ENCODE measurements around the gene KISS1R.
"Not testable (repeated sequence)": the region's sequence is repeated elsewhere in the genome, so short reads cannot be mapped to it uniquely, and the experiment has no call there.

Gene KISS1R

DNA sequence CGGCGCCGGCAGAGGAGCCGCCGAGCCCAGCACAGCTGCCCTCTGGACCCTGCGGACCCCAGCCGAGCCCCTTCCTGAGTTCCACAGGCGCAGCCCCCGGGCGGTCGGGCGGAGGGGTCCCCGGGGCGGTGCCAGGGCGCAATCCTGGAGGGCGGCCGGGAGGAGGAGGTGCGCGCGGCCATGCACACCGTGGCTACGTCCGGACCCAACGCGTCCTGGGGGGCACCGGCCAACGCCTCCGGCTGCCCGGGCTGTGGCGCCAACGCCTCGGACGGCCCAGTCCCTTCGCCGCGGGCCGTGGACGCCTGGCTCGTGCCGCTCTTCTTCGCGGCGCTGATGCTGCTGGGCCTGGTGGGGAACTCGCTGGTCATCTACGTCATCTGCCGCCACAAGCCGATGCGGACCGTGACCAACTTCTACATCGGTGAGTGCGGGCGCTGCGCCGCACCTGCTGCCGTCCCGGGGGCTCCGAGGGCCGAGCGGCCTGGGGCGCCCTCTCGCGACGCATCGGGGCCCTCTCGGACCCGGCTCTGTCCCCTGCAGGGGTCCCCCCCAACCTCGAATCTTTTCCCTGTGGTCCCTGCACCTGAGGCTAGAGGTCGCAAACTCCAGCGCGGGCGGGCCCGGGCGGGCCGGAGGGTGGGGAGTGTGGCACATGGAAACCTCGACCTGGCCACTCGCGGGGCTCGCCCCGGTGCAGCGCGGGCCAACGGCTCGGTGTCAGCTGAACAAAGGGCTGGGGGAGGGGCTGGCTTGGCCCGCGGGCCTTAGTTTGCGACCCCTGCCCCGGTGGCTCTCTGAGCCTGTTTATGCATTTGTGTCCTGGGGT is at the start of gene KISS1R:
Gene KISS1R, plus strand, starts transcription at position 11 of the 829 bp plus-strand sequence. Its CDS starts 170 bp downstream, at position 181.
- no peak for DNase-seq

DNA sequence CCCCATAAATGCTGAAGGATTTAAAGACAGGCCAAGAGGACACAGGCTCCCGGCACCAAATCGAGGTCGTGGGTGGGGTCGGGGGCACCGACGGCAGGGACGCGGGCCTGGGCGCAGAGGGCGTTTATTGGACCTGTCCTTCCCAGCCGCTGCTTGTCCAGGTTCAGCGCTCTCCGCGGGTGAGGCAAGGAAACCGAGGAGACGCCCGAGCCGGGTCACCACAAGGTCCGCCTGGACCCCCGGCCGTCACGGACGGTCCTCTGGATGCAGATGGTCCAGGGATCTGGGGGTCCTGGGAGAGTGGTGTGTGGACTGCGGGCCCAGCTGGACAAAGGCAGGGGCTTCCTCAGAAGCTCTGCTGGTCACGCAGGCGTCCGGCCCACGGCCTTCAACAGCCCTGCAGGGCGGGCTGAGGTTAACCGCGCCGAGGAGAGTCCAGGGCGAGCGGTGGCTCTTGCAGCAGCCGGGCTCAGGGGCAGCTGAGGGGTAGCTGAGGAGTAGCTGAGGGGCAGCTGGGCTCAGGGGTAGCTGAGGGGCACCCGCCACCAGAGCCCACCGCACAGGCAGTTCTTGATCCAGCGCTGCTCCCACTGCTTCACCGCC is 49.2 kb upstream of the KISS1R start:
- DNase-seq, result no peak

DNA sequence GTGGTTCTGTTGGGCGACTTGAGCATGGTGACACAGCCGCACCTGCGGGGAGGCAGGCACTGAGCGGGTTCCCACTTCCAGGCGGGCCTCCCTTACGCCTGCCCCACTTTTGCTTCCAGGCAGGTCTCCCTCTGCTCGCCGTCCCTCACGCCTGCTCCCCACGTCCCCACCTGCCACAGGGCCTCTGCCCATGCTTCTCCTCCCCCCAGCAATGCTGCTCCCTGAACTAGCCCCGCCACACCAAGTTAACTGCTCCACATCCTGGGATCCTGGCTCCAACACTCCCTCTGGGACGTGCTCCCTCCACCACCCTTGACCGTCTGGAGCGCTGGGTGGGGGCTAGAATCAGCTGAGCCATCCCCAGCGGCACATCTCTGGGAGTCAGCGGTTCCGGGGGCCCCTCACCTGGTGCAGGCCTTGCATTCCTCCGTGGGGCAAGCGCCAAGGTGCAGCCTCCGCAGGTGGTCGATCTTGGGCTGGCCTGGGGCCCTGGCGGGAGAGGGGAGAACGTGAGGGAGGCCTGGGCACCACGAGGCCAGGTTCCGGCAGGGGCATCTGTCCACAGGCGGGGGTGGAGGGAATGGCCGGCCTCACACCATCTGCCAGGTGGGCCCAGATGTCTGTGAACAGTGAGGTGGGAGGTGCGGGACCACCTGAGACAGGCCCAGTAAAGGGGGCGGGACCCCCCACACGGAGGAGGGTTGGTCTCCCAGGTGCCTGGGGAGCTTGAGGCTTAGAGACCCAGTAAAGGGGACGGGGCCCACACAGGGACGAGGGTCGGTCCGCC is 48.5 kb upstream of the KISS1R start:
- no peak for DNase-seq

DNA sequence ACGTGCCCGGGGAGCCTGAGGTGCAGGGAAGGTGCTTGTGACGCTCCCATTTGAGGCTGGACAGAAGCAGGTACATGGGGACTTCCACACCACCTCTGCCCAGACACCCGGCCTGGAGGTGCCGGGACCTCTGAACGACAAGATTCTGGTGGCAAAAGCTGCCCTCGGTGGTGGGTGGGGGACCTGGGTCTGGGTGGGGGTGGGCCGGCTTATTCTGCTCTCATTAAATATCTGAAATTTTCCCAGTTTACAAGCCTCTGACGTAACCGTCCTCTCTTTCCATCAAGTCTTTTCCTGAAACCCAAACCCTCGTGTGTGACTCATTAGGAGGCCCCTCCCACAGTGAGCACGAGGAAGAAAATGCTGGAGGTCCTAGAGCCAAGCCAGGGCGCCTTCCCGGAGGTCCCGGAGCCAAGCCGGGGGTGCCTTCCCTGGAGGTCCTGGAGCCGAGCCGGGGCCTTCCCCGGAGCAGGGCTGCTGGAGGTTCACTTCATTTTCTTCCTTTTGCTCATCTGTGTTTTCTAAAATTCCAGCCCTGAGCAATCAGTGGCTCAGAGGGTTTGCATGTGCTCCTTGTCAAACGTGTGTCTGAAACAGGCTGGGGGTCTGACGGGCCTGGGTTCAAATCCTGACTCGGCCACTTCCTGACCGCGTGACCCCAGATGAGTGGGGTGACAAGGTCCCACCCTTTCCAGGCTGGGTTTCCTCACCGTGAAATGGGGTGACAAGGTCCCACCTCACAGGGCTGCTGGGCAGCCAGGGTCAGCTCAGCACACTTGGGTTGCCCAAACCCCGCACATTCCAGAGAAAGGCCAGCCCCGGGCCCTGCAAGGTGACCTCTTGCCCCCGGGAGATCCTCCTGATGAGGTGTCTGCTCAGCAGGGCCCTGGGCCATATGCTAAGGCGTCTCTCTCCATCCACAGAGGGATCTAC is 47.6 kb upstream of the KISS1R start:
- no peak for DNase-seq

DNA sequence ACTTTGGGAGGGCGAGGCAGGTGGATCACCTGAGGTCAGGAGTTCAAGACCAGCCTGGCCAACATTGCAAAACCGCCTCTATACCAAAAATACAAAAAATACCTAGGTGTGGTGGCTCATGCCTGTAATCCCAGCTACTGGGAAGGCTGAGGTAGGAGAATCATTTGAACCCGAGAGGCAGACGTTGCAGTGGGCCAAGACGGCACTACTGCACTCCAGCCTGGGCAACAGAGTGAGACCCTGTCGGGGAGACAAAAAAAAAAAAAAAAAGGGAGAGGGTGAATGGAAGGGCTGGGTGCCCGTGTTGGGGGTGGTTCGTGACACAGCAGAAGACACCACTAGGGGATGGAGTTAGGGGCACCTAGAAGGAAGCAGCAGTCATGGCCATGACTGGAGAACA is 46.8 kb upstream of the KISS1R start:
- DNase-seq, result no peak

DNA sequence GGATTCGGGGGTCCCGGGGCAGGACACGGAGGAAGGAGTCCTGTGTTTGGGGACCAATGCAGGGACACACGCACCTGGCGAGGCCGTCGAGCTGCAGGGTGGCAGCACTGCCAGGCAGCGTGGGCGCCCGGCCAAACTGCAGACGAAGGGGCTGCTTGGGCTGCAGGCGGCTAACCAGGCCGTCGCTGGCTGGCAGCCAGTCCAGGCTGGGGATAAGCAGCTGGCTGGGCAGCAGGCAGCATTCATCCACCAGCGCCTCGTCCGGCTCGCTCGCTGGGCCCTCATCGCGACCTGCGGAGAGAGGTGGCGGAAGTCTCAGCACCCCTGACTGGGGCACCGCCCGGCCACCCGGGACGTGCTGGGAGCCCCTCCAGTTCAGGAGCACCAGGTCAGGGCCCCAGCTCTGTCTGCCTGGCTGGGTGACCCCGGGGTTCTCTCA is 46.2 kb upstream of the KISS1R start:
- no peak for DNase-seq

DNA sequence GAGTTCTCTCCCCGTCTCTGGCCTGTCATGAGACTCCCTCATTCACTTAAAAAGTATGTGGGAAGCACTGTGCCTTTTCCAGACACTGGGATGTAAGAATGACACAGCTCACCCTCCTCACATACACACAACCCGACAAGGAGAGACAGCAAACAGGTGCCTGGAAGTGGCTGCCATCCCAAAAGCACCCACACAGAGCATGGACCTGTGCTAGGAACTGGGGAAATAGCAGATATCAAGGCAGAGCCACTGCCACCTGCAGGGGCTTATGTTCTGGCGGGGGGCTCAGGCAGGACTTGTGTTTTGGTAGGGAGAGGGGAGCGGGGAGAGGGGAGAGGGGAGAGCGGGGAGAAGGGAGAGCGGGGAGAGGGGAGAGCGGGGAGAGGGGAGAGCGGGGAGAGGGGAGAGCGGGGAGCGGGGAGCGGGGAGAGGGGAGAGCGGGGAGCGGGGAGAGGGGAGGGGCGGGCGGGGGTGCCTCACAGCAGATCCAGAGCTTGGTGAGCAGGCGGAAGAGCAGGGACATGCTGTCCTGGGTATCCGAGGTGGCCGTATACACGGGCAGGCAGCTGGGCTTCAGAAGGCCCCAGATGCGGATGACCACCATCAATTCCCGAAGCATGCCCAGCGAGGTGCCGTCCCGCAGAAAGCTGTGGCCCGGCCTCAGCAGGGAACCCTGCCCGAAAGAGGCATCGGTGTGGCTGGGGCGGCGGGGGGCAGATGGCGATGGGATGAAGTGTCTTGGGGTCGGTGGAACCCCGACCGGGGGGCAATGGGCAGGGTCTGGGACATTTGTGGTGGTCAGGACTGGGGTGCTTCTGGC is 45.5 kb upstream of the KISS1R start:
- DNase-seq, result no peak

DNA sequence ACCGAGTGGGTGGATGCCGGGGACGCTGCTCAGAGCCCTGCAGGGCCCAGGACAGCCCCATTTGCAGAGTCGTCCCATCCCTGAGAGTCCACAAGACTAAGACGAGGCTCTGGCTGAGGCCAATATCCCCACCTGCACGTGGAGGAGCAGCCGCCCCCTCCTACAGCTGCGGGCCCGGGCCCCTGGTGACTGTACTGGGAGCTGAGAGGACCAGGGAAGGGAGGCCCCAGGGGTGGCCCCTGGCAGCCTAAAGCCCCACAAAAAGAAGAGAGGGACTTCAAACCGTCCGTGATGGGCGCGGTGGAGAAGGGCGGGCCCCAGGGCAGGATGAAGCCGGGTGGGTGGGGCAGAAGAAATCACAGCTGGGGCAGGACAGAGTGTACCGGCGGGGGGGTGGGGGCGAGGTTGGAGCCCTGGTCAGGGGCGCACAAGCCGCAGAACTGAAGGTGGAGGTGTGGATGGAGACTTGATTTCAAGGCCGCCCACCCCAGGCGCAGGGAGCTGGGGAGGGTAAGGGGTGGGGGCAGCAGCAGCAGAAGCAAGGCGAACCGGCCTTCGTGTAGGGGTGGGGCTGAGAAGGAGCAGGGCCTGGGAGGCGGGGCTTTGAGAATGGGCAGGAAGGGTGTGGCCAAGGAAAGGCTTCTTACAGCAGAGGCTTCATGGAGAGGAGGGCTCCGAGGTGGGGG is 44.7 kb upstream of the KISS1R start:
- DNase-seq, result peak; percentile 70 to 72

DNA sequence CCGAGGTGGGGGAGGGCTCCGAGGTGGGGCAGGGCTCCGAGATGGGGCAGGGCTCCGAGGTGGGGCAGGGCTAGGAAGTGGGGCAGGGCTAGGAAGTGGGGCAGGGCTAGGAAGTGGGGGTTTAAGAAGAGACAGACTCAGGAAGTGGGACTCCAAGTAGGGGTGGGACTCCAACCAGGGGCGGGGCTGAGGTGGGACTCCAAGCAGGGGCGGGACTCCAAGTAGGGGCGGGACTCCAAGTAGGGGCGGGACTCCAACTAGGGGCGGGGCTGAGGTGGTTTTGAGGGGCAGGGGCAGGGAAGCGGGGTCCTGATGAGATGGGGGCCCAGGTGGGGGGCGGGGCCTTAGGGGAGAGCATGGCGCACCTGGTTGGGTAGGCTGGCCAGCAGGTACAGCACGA is 44.0 kb upstream of the KISS1R start:
- peak; percentile 49 to 58 for DNase-seq

DNA sequence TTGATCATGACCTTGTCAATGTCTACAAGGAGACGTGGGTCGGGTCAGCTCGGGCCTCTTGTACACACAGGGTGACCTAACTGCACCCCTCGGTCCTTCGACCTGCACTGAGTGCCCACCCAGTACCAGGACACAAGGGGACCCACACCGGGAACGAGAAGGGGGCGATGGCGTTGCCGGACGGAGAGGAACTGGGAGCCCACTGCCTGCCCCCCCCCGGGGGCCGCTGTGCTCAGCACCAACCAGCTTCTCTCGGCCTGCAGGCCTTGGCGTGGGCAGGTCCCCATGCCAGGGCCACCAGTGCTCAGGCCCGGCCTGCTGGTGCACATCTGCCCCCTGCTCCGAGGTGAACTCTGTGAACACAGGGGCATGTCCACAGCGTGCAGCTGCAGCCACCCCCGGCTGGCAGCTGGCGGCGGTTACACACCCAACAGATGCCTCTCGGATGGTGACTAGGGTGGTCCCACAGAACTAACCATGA is 43.5 kb upstream of the KISS1R start:
- no peak for DNase-seq

DNA sequence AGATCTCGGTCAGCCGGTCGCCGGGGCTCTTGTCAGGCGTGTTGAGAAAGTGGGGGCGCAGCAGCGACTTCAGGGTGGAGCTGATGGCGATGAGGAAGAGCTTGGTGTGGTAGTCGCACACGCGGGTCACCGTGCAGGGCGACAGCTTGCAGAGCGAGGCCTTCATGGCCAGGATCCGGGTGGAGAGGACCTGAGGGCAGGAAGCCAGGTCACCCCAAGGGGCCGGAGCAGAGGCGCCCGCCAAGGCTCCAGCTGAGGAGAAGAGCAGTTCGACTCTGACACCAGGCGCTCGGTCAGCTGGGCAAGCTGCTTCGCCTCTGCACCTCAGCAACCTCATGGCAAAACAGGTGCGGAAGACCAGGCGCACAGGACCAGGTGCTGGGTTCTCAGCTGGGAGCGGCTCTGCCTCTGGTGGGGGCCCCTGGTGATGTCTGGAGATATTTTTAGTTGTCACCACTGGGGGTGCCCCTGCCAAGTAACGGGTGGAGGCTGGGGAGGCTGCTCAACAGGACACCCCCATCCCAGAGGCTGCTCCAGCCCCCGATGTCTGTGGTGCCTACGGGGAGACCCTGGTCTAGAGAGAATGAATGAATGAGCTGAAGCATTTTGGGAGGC is 41.8 kb upstream of the KISS1R start:
- DNase-seq, result no peak

DNA sequence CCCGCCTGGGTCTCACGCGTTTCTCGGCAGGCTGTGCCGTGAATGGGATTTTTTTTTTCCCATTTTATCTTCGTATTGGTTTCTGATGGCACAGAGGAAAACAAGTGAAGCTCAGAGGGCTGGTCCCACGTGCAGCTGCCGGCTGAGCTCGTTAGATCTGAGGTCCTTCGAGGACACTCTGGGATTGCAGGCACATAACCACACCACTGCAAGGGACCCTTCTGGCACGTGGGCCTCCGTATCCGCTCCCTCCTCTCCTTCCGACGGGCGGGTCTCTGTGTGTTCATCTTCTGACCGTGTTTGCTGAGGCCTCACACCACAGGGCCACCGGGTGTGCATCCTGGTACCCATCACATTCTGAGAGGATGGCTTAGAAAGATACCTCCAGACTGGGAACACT is 41.0 kb upstream of the KISS1R start:
- DNase-seq, result no peak

DNA sequence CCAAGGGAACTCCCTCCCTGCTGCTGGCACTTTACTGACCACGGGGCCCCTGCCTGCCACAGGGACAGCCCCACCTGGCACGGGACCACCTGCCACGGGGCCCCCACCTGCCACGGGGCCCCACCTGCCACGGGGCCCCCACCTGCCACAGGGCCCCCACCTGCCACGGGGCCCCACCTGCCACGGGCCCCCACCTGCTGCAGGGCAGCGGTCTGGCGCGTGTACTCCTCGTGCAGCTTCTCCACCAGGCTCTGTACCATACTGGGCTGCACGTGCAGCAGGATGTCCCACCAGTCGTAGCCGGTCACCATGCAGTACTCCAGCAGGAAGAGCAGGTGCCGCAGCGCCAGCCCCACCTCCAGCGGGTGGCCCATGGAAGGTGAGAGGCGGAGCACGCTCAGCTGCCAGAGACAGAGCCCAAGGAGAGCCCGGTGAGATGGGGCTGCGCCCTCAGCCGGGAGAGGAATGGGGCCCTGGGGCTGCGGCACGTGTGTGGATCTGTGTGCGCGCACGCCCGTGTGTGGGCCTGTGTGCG is 40.3 kb upstream of the KISS1R start:
- no peak for DNase-seq

DNA sequence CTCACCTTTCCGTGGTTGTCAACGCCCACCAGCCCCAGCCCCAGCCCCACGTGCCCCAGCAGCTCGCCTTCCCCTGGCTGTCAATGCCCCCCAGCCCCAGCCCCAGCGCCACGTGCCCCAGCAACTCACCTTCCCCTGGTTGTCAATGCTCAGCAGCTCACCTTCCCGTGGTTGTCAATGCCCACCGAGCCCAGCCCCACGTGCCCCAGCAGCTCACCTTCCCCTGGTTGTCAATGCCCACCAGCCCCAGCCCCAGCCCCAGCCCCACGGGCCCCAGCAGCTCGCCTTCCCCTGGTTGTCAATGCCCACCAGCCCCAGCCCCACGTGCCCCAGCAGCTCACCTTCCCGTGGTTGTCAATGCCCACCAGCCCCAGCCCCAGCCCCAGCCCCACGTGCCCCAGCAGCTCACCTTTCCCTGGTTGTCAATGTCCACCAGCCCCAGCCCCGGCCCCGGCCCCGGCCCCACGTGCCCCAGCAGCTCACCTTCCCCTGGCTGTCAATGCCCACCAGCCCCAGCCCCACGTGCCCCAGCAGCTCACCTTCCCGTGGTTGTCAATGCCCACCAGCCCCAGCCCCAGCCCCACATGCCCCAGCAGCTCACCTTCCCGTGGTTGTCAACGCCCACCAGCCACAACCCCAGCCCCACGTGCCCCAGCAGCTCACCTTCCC is 39.0 kb upstream of the KISS1R start:
- not testable (repeated sequence) for DNase-seq

DNA sequence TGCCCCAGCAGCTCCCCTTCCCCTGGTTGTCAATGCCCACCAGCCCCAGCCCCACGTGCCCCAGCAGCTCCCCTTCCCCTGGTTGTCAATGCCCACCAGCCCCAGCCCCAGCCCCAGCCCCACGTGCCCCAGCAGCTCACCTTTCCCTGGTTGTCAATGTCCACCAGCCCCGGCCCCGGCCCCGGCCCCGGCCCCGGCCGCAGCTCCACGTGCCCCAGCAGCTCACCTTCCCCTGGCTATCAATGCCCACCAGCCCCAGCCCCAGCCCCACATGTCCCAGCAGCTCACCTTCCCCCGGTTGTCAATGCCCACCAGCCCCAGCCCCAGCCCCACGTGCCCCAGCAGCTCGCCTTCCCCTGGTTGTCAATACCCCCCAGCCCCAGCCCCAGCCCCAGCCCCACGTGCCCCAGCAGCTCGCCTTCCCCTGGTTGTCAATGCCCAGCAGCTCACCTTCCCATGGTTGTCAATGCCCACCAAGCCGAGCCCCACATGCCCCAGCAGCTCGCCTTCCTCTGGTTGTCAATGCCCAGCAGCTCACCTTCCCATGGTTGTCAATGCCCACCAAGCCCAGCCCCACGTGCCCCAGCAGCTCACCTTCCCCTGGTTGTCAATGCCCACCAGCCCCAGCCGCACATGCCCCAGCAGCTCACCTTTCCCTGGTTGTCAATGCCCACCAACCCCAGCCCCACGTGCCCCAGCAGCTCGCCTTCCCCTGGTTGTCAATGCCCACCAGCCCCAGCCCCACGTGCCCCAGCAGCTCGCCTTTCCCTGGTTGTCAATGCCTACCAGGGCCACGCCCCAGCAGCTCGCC is 38.2 kb upstream of the KISS1R start:
- DNase-seq, result not testable (repeated sequence)

DNA sequence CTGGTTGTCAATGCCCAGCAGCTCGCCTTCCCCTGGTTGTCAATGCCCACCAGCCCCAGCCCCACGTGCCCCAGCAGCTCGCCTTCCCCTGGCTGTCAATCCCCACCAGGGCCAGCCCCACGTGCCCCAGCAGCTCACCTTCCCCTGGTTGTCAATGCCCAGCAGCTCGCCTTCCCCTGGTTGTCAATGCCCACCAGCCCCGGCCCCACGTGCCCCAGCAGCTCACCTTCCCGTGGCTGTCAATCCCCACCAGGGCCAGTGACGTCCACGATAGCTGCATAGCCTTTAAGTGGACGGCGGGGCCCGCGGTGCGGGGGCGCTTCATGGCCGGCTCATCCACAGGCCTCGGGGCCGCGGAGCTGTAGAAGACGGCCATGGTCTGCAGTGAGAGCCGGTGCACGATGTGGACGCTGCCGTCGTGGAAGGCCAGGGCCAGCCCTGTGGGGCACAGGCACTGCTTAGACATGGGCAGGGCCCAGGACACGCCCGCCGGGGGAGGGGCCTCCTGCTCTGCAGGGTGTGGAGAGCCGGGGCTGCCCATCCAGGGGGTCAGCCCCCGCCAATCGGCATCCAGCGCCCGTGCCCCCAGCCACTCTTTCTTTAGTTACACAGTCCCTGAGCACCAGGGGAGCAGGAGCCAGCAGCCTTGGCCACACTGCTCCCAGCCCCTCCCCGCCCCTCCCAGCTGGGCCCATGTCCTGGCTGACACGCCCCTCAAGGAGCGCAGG is 37.3 kb upstream of the KISS1R start:
- DNase-seq, result no peak

DNA sequence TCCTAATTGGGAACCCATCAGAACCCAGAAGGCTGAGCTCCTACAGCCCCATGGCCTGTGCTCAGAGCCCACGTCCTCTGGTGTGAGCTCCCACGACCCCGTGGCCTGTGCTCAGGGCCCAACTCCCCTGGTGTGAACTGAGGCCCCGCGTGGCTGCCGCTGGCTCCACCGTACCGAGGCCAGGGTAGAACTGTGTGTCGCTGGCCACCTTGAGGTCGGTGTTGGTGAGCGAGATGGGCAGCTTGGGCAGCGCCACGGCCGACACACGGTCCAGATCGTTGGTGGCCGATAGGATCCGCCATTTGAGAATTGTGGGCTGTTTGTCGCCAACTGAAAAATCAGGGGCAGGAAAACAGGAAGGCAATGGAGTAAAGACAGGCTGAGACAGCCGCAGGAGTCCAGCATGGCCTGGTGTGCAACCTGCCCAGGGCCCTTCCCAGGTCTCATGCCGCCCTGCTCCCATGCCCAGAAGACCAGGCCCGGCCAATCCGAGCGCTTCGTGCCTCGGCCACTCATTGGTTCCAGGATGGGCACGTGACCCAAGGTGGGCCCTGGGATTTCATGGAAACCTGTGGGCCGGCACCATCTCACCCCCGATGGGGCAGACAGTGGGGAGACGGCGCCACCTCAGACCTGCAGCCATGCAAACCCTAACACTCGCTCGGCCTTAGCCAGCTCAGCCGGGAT is 35.6 kb upstream of the KISS1R start:
- DNase-seq, result no peak

All from activated CD4-positive, alpha-beta T cell treated with anti-CD3 and anti-CD28 coated beads, Interleukin-2, amount 50 U/mL, for 4 hours (primary cell).